Muscle layer of colon (tissue), 2 donors: ENCODE results near the gene MPP2.
"Not testable (repeated sequence)": the region's sequence is repeated elsewhere in the genome, so short reads cannot be mapped to it uniquely, and the experiment has no call there.

ENCODE experiments used
- H3K27ac ChIP-seq: one replicate; pipeline ENCODE4 v1.7.0; 2013; ENCODE audit warnings: low read depth, mild to moderate bottlenecking, low read length, moderate library complexity
- H3K27me3 ChIP-seq, 2 donors: one replicate each; pipeline ENCODE4 v1.7.0; 2013; ENCODE audit warnings: low read length in 2 of 2, mild to moderate bottlenecking in 2 of 2; ENCODE audit not compliant: insufficient read depth in 2 of 2, control insufficient read depth in 1 of 2
- H3K36me3 ChIP-seq: one replicate; pipeline ENCODE4 v1.7.0; 2013; ENCODE audit warnings: mild to moderate bottlenecking, low read length; ENCODE audit not compliant: insufficient read depth
- H3K4me1 ChIP-seq: one replicate; pipeline ENCODE4 v1.7.0; 2013; ENCODE audit warnings: mild to moderate bottlenecking, low read length; ENCODE audit not compliant: insufficient read depth
- H3K4me3 ChIP-seq, 2 donors: one replicate each; pipeline ENCODE4 v1.7.0; 2013; ENCODE audit warnings: low read length in 2 of 2, low read depth in 1 of 2, mild to moderate bottlenecking in 1 of 2, moderate library complexity in 1 of 2
- H3K9ac ChIP-seq: one replicate; pipeline ENCODE4 v1.7.0; 2013; ENCODE audit warnings: low read length
- H3K9me3 ChIP-seq: one replicate; pipeline ENCODE4 v1.7.0; 2013; ENCODE audit warnings: mild to moderate bottlenecking, low read length
- donor health status: abdominal sarcoma.
- donor health status: Adenocarcinoma of cecum.

MPP2 gene

GRCh38 chr17:43927929-43928328 lies 20.6 kb upstream of the MPP2 start:
- peaks cover 7 to 17% of the 10 kb centered on the region in 2 donors for H3K27me3 ChIP-seq
- H3K4me1 ChIP-seq, H3K36me3 ChIP-seq, H3K4me3 ChIP-seq, H3K9me3 ChIP-seq, H3K27ac ChIP-seq, H3K9ac ChIP-seq: not testable (repeated sequence)

- Histone ChIP-seq H3K4me3 (peak overlapping the region in 1 of 2 donors; percentile 41), H3K27ac (no peak overlapping the region), H3K9ac (no peak overlapping the region), H3K9me3 (no peaks in the 10 kb centered on the region), H3K36me3 (no peaks in the 10 kb centered on the region), H3K4me1 (peaks cover 7% of the 10 kb centered on the region), H3K27me3 (peaks cover 7 to 17% of the 10 kb centered on the region in 2 donors)
Observed at GRCh38 chr17:43927060-43927864, 19.9 kb upstream of the MPP2 start.

- Histone ChIP-seq H3K4me1 (peaks cover 7% of the 10 kb centered on the region), H3K9ac (no peak overlapping the region), H3K4me3 (no peak overlapping the region), H3K36me3 (no peaks in the 10 kb centered on the region), H3K9me3 (no peaks in the 10 kb centered on the region), H3K27ac (no peak overlapping the region), H3K27me3 (peaks cover 7 to 17% of the 10 kb centered on the region in 2 donors)
Observed at GRCh38 chr17:43924558-43924957, 17.2 kb upstream of the MPP2 start.

GRCh38 chr17:43920500-43921095 lies 13.3 kb upstream of the MPP2 start:
- Histone ChIP-seq H3K36me3 (no peaks in the 10 kb centered on the region), H3K9ac (no peak overlapping the region), H3K27me3 (peaks cover 0 to 13% of the 10 kb centered on the region in 2 donors), H3K4me1 (no peaks in the 10 kb centered on the region), H3K27ac (no peak overlapping the region), H3K4me3 (no peak overlapping the region), H3K9me3 (no peaks in the 10 kb centered on the region)

- Histone ChIP-seq H3K9ac (no peak overlapping the region), H3K4me1 (no peaks in the 10 kb centered on the region)
Observed at GRCh38 chr17:43918026-43918389, 10.7 kb upstream of the MPP2 start.

GRCh38 chr17:43917348-43918025 lies 10.2 kb upstream of the MPP2 start:
- peaks cover 0 to 10% of the 10 kb centered on the region in 2 donors for H3K27me3 ChIP-seq
- H3K9me3 ChIP-seq = no peaks in the 10 kb centered on the region
- H3K4me3 ChIP-seq = peak overlapping the region in 1 of 2 donors; percentile 43
- no peaks in the 10 kb centered on the region for H3K36me3 ChIP-seq
- H3K9ac ChIP-seq = no peak overlapping the region
- H3K4me1 ChIP-seq = no peaks in the 10 kb centered on the region
- H3K27ac ChIP-seq = no peak overlapping the region

More at GRCh38 chr17:43918026-43918389, 10.7 kb upstream of the MPP2 start:
- no peak overlapping the region for H3K4me3 ChIP-seq
- no peak overlapping the region for H3K27ac ChIP-seq
- H3K27me3 ChIP-seq = peaks cover 0 to 10% of the 10 kb centered on the region in 2 donors
- H3K36me3 ChIP-seq = no peaks in the 10 kb centered on the region
- no peaks in the 10 kb centered on the region for H3K9me3 ChIP-seq

- Histone ChIP-seq H3K36me3 (no peaks in the 10 kb centered on the region), H3K27ac (no peak overlapping the region), H3K4me3 (peak overlapping the region in 1 of 2 donors; percentile 43), H3K9ac (no peak overlapping the region), H3K4me1 (no peaks in the 10 kb centered on the region), H3K9me3 (no peaks in the 10 kb centered on the region), H3K27me3 (peaks cover 0 to 10% of the 10 kb centered on the region in 2 donors)
Observed at GRCh38 chr17:43917016-43917347, 9.6 kb upstream of the MPP2 start.

- Histone ChIP-seq H3K4me1 (no peaks in the 10 kb centered on the region), H3K36me3 (no peaks in the 10 kb centered on the region), H3K4me3 (no peak overlapping the region)
Observed at GRCh38 chr17:43916385-43916784, 9.0 kb upstream of the MPP2 start.

GRCh38 chr17:43915559-43915958 lies 8.2 kb upstream of the MPP2 start:
- no peaks in the 10 kb centered on the region for H3K9me3 ChIP-seq
- H3K4me1 ChIP-seq = no peaks in the 10 kb centered on the region
- no peak overlapping the region for H3K27ac ChIP-seq
- no peak overlapping the region for H3K9ac ChIP-seq
- peaks cover 0 to 10% of the 10 kb centered on the region in 2 donors for H3K27me3 ChIP-seq
- H3K4me3 ChIP-seq = no peak overlapping the region
- no peaks in the 10 kb centered on the region for H3K36me3 ChIP-seq

More at GRCh38 chr17:43916385-43916784, 9.0 kb upstream of the MPP2 start:
- H3K9me3 ChIP-seq = no peaks in the 10 kb centered on the region
- H3K27me3 ChIP-seq = peaks cover 0 to 10% of the 10 kb centered on the region in 2 donors
- no peak overlapping the region for H3K27ac ChIP-seq
- no peak overlapping the region for H3K9ac ChIP-seq

GRCh38 chr17:43914451-43914850 lies 7.1 kb upstream of the MPP2 start:
- Histone ChIP-seq H3K9ac (no peak overlapping the region), H3K27me3 (peaks cover 0 to 10% of the 10 kb centered on the region in 2 donors), H3K4me3 (no peak overlapping the region), H3K9me3 (no peaks in the 10 kb centered on the region), H3K27ac (no peak overlapping the region), H3K36me3 (no peaks in the 10 kb centered on the region), H3K4me1 (no peaks in the 10 kb centered on the region)

- H3K36me3 ChIP-seq = no peaks in the 10 kb centered on the region
- no peak overlapping the region for H3K27ac ChIP-seq
- H3K4me1 ChIP-seq = no peaks in the 10 kb centered on the region
- no peak overlapping the region for H3K4me3 ChIP-seq
- H3K9me3 ChIP-seq = no peaks in the 10 kb centered on the region
- H3K9ac ChIP-seq = no peak overlapping the region
- peaks cover 0 to 10% of the 10 kb centered on the region in 2 donors for H3K27me3 ChIP-seq
Observed at GRCh38 chr17:43913584-43913983, 6.2 kb upstream of the MPP2 start.
